Fibroblast of peridontal ligament (primary cell): ENCODE measurements around the gene ATAD1.
A peak's percentile ranks its signal among the peaks of the same experiment; 100 is the strongest.
"Not testable (repeated sequence)": the region's sequence is repeated elsewhere in the genome, so short reads cannot be mapped to it uniquely, and the experiment has no call there.

Experiments used
- DNase-seq: peaks from one replicate; pipeline ENCODE4 v3.0.0-alpha.2; 2010; ENCODE audit errors: extremely low read depth

The ATAD1 gene

GRCh38 chr10:87753995-87754866, 63.8 kb downstream of the ATAD1 start:
- DNase-seq, result no peak

GRCh38 chr10:87752566-87752965, 65.5 kb downstream of the ATAD1 start:
- DNase-seq, result peak; percentile 86

GRCh38 chr10:87751274-87751673, 66.8 kb downstream of the ATAD1 start:
- no peak for DNase-seq

GRCh38 chr10:87750817-87751216, 67.2 kb downstream of the ATAD1 start:
- no peak for DNase-seq

DNA sequence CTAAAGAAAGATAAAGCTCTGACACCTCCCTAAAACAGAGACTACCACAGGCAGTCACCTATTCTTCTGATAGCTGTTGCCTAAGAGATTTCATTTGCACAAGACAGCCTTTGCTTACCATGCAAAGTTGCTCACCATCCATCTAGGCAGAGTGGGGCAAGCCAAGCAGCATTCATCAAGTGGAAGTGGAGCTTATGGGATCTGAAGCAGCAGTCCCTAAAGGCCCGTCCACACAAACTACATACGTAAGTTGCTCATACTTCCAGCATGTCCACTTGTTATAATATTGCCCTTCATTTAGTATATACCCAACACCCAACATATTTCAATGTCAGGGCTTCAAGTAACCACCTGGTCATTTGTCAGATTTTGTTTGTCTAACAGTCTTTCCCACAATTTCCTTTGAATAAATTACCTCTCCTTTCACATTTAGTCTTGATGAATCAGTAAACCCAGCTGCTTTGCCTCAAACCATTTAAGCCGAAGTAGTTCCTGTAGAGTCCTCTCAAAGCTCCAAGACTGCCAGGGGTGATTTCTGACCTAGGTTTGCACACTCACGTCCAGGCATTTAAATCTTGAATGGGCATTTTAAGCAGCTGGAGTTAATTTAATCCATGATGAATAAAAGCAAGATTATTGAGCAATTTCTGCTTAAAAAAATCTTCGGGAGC, 67.9 kb downstream of the ATAD1 start:
- DNase-seq, result peak; percentile 97

DNA sequence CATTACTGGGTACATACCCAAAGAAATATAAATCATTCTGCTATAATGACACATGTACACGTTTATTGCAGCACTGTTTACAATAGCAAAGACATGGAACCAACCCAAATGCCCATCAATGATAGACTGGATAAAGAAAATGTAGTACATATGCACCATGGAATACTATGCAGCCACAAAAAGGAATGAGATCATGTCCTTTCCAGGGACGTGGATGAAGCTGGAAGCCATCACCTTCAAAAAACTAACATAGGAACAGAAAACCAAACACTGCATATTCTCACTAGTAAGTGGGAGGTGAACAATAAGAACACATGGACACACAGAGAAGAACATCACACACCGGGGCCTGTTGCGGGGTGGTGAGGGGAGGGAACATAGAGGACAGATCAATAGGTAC, 69.8 kb downstream of the ATAD1 start:
- not testable (repeated sequence) for DNase-seq

- DNase-seq, result no peak
Observed at GRCh38 chr10:87746911-87747310, 71.1 kb downstream of the ATAD1 start.

- DNase-seq, result no peak
Observed at GRCh38 chr10:87744606-87745005, 73.4 kb downstream of the ATAD1 start.

GRCh38 chr10:87742992-87743610, 74.9 kb downstream of the ATAD1 start:
- DNase-seq, result not testable (repeated sequence)

- DNase-seq, result peak; percentile 91
Observed at GRCh38 chr10:87740254-87740655, 77.8 kb downstream of the ATAD1 start.

DNA sequence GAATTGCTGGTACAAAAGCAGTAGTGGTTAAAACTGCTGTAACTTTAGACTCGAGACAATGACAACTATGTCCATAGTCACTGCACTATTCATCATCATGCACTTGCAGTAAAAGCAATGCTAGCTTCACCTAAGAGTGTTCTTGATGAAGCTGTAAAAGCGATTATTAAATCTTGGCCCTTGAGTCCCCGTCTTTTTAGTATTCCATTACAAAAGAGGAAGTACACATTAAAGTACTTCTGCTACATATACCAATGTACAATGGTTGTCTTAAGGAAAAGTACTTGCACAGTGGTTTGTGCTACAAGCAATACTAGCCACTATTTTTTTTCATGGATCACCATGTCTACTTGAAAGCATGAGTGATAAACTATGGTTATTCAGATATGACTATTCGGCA, 78.3 kb downstream of the ATAD1 start:
- DNase-seq, result no peak

DNA sequence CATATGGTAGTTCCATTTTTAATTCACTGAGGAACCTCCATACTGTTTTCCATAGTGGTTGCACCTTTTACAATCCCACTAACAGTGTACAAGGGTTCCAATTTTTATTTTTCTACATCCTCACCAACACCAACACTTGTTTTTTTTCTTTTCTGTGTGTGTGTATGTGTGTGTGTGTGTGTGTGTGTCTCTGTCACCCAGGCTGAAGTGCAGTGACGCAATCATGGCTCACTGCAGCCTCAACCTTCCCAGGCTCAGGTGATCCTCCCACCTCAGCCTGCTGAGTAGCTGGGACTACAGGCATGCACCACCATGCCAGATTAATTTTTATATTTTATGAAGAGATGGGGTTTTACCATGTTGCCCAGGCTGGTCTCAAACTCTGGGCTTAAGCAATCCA, 79.8 kb downstream of the ATAD1 start:
- DNase-seq, result not testable (repeated sequence)

DNA sequence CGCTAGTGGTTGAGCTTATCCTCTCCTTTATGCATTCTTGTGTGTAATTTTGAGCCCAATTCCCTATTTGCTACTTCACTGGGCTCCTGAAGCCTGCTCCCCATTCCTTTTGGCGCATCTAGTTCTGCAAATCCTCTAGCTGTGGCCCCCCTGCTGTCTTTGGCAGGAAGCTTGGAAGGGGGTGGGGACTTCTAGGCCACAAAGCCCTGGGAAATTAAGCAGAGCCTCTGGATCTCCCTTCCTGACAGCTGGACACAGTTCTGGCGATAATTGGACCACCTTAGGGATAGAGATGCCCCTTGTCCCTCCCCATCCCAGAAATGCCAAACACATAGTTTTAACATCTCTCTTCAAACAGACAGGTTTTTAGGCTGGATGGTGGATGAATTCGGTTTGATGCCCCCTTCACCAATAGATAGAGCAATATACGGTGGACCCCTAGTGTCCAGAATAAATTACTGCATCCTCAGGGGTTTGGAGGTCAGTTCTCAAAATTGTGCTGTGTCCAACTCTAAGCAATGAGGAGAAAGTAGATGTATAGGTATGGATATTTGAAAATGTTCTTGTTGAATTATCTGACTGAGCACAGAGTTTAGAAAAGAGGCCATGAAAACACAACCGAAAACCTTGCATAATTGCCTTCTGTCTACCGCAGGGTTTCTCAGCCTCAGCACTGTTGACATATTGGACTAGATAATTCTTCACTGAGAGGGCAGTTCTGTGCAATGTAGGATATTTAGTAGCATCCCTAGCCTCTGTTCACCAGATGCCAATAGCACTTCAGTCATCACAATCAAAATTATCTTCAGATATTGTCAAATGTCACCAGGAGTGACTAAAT, 82.8 kb downstream of the ATAD1 start:
- peak; percentile 69 for DNase-seq

- no peak for DNase-seq
Observed at GRCh38 chr10:87733081-87733480, 84.9 kb downstream of the ATAD1 start.

- DNase-seq, result no peak
Observed at GRCh38 chr10:87729940-87730339, 88.1 kb downstream of the ATAD1 start.

GRCh38 chr10:87724789-87725188, 93.2 kb downstream of the ATAD1 start:
- no peak for DNase-seq

- DNase-seq, result peak; percentile 19
Observed at GRCh38 chr10:87723500-87723899, 94.5 kb downstream of the ATAD1 start.

DNA sequence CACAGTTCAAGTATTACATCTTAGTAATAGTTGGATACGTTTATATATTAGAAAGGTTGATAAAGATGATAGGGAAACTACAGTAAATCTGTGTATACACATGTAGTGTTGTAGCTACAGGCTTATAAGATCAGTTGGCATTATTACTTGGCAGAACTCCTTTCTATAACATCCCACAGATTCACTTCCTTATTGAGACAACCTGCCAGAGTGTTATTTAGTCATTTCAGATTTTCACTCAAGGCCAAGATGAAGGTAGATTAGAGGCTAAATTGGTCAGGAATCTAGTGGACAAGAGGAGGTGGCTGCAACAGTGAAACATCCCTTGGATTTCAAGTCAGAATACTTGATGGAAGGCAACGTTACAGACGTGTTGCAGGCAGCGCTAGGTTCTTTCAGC, 95.3 kb downstream of the ATAD1 start:
- DNase-seq, result no peak

DNA sequence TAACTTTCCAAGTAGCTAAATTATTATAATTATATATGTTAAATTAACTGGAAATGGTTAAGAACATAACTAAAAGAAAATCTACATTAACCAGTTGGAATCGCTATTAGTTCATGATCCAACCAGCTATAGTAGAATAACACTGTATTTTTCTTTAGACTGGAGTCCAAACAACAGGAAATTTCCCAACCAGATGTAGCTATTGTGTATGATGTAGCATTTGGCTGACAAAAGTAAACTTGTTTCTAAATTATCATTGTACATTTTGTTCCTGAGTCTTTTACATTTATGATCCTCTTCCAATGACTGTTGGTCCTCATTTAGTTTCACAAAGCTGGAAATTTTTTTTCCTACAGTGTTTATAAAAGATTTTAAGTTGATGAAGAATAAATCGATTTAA, 96.2 kb downstream of the ATAD1 start:
- DNase-seq, result no peak

DNA sequence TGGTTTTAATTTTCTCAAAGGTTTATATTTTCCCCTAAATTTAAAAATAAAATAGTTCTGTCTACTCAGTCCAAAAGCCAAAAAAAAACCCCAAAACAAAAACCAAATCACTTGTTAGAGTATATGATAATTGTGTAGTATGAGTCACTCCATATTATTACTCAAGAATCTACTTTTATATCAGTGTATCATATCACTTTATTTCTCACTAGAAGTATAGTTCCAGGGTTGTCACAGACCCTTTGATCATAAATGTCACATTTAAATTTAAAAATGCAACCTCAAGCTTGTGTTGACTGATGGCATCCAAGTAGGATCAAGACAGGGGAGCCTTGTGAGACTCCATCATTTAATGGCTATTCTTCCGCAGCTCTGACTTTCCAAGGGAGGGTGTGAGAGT, 97.4 kb downstream of the ATAD1 start:
- no peak for DNase-seq

DNA sequence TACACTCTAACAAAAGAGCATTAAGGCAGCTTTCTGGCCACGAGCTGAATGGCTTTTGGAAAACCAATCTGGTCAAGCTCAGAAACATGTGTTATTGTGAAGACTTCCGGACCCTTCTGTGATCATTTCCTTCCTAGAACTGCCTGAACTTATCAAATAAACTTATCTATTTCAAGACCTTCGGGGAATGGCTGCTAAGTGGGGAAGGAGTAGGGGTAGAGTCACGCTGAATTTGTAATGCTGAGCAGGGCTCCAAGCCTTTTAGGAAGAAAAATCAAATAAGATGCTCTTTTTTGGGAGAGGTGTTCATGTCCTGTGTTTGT, 101.7 kb downstream of the ATAD1 start:
- DNase-seq, result no peak
